Measurements from ENCODE around the gene SLC66A1. TPM values are rescaled to one million over a fixed set of nuclear protein-coding genes. Genes with fewer than 3 reads are reported as not detected.
"Not testable (repeated sequence)": the region's sequence is repeated elsewhere in the genome, so short reads cannot be mapped to it uniquely, and the experiment has no call there.

The SLC66A1 gene
- total and polyA plus RNA-seq, 9 of the 15 experiments (the other 6 are each of a cell fraction or from before 2014, with no cell fraction given) = 1.2 to 40.8 (median 18.6) TPM

- TF ChIP-seq RNF219 (CRISPR knock-in tag; IDR thresholded peaks at IDR 0.05) (no peak), RBM17 (IDR thresholded peaks at IDR 0.05; ENCODE audit: borderline replicate concordance, low read depth, low read length) (no peak), CBX5 (IDR thresholded peaks at IDR 0.05; ENCODE audit: borderline replicate concordance, low read depth) (no peak), MAFF (IDR thresholded peaks at IDR 0.05; ENCODE audit: low read length) (no peak)
Measured at GRCh38 chr1:19273106-19273843, 38.9 kb upstream of the SLC66A1 start (continued).

GRCh38 chr1:19273844-19274531 is 38.1 kb upstream of the SLC66A1 start:
- FAIRE-seq; H3K4me3 ChIP-seq; H3K36me3 ChIP-seq (ENCODE audit: control insufficient read depth, insufficient read depth, low read length); H3K4me2 ChIP-seq (ENCODE audit: insufficient read depth, low read length); BruUV-seq (replicated peaks); intact Hi-C loops (cut with micrococcal nuclease); H3K27me3 ChIP-seq (ENCODE audit: control insufficient read depth in 2 of 2, insufficient read depth in 2 of 2, low read length in 2 of 2); H3K4me1 ChIP-seq (replicated peaks in 1 of 2; ENCODE audit: control insufficient read depth in 2 of 2, insufficient read depth in 2 of 2, low read length in 2 of 2); H2AFZ ChIP-seq (ENCODE audit: low read depth, low read length); DNase-seq (ENCODE audit: extremely low read depth in 1 of 4, low spot score in 3 of 4); H3K27ac ChIP-seq (ENCODE audit: extremely low read depth, low read depth, low read length); in situ Hi-C loops (cut with MboI); CTCF ChIA-PET (ENCODE audit: low intra/inter-chr PET ratio); H3K9me1 ChIP-seq (ENCODE audit: control insufficient read depth, insufficient read depth, low read length); ATAC-seq; H3K79me2 ChIP-seq (ENCODE audit: control insufficient read depth, insufficient read depth, low read length); H4K20me1 ChIP-seq (replicated peaks; ENCODE audit: control insufficient read depth, insufficient read depth, low read length); H3K9me3 ChIP-seq (replicated peaks; ENCODE audit: control insufficient read depth, insufficient read depth, low read depth, low read length): not testable (repeated sequence)
- POLR2A ChIA-PET = interaction anchor here (0.5 kb wide), 1 partner anchor 161 kb away, joined by 3 read pairs; no protein-coding TSS in a partner anchor
- H3K9ac ChIP-seq (ENCODE audit: insufficient read depth in 1 of 2, low read depth in 2 of 2, low read length in 2 of 2) = peak overlapping the region in 1 of 2 experiments; percentile 24; a peak in 1 of 4 replicates
- 79% methylated on average over 31 of the region's 66 CpGs for WGBS (ENCODE audit: insufficient coverage, low coverage, missing lambda C conversion rate)

Data from K562 (cell line).